Osteoblast (primary cell): ENCODE measurements around the gene FABP3. TPM values are rescaled to one million over a fixed set of nuclear protein-coding genes. Genes with fewer than 3 reads are reported as not detected.

Source experiments
- DNase-seq: peaks from one replicate; pipeline ENCODE4 v3.0.0; 2011; ENCODE audit warnings: low spot score, mixed read lengths; ENCODE audit not compliant: insufficient read length; ENCODE audit errors: missing footprints
- H2AFZ ChIP-seq: 2 replicates; pipeline ENCODE4 v1.6.0; 2011; ENCODE audit warnings: mild to moderate bottlenecking, low read length
- H3K27ac ChIP-seq: 2 replicates; pipeline ENCODE4 v1.5.1; 2011; ENCODE audit warnings: mild to moderate bottlenecking, low read depth, low read length, moderate library complexity
- H3K27me3 ChIP-seq: 2 replicates; pipeline ENCODE4 v1.6.0; 2012; ENCODE audit warnings: mild to moderate bottlenecking, control low read depth, inconsistent platforms, low read length, moderate library complexity; ENCODE audit not compliant: insufficient read depth
- H3K36me3 ChIP-seq: 2 replicates; pipeline ENCODE4 v1.5.1; 2011; ENCODE audit warnings: mild to moderate bottlenecking, low read length, control low read depth, moderate library complexity; ENCODE audit not compliant: insufficient read depth
- H3K4me1 ChIP-seq: 2 replicates; pipeline ENCODE4 v1.5.1; 2011; ENCODE audit warnings: mild to moderate bottlenecking, low read length, control low read depth, moderate library complexity; ENCODE audit not compliant: insufficient read depth
- H3K4me2 ChIP-seq: 2 replicates; pipeline ENCODE4 v1.6.0; 2011; ENCODE audit warnings: mild to moderate bottlenecking, low read length; ENCODE audit not compliant: insufficient read depth
- H3K4me3 ChIP-seq: fragments of 200-600 bp; sonication (generic); 3 replicates; pipeline ENCODE4 v1.5.1; 2012; ENCODE audit warnings: mild to moderate bottlenecking, low read length, inconsistent platforms; ENCODE audit not compliant: insufficient read depth
- H3K79me2 ChIP-seq: 2 replicates; pipeline ENCODE4 v1.6.0; 2012; ENCODE audit warnings: mild to moderate bottlenecking, low read length, control low read depth, inconsistent platforms; ENCODE audit not compliant: insufficient read depth
- H3K9me3 ChIP-seq: 2 replicates; pipeline ENCODE4 v1.5.1; 2011; ENCODE audit warnings: low read depth, low read length, control low read depth
- H4K20me1 ChIP-seq: 2 replicates; pipeline ENCODE4 v1.6.0; 2012; ENCODE audit warnings: mild to moderate bottlenecking, low read length, control low read depth; ENCODE audit not compliant: insufficient read depth
- total RNA-seq: library from RNA; depleted of rRNA; stranded (reverse); fragments of >200 nt; gene quantifications from 2 replicates; pipeline ENCODE4 v1.2.3, GENCODE V29; 2012
- TF ChIP-seq, protein P1 (sequence below): IDR thresholded peaks from 2 replicates; pipeline ENCODE4 v1.5.1; 2011; ENCODE audit warnings: mild to moderate bottlenecking, low read depth, low read length, moderate library complexity; ENCODE audit errors: extremely low read depth

The FABP3 gene
- total RNA-seq, 1 donor, result 28.6 TPM

DNA sequence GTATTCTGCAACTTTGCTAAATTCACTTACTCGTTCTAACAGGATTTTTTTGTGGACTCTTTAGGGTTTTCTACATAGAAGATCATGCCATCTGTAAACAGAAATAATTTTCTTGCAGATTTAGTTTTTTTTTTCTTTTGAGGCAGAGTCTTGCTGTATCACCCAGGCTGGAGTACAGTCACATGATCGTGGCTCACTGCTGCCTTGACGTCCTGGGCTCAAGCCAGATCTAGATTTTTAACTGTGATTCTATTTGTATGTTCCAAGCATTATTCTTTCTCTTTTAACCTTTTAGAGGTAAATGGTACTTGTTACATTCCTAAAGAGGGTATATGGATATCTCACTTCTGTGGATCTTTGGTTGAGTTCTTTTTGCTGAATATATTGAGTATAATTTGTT, 18.6 kb downstream of the FABP3 start:
- H3K36me3 ChIP-seq, result peaks cover 15% of the 10 kb centered on the region
- no peaks in the 10 kb centered on the region for H3K9me3 ChIP-seq
- TF ChIP-seq, protein P1, sequence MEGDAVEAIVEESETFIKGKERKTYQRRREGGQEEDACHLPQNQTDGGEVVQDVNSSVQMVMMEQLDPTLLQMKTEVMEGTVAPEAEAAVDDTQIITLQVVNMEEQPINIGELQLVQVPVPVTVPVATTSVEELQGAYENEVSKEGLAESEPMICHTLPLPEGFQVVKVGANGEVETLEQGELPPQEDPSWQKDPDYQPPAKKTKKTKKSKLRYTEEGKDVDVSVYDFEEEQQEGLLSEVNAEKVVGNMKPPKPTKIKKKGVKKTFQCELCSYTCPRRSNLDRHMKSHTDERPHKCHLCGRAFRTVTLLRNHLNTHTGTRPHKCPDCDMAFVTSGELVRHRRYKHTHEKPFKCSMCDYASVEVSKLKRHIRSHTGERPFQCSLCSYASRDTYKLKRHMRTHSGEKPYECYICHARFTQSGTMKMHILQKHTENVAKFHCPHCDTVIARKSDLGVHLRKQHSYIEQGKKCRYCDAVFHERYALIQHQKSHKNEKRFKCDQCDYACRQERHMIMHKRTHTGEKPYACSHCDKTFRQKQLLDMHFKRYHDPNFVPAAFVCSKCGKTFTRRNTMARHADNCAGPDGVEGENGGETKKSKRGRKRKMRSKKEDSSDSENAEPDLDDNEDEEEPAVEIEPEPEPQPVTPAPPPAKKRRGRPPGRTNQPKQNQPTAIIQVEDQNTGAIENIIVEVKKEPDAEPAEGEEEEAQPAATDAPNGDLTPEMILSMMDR, result no peak
- DNase-seq, result no peak
- H3K27ac ChIP-seq, result no peak overlapping the region
- H3K79me2 ChIP-seq, result no peaks in the 10 kb centered on the region
- H3K4me2 ChIP-seq, result no peak overlapping the region
- H3K4me1 ChIP-seq, result no peaks in the 10 kb centered on the region
- H2AFZ ChIP-seq, result no peak overlapping the region
- H3K4me3 ChIP-seq, result no peak overlapping the region
- H3K27me3 ChIP-seq, result no peaks in the 10 kb centered on the region
- H4K20me1 ChIP-seq, result no peaks in the 10 kb centered on the region

DNA sequence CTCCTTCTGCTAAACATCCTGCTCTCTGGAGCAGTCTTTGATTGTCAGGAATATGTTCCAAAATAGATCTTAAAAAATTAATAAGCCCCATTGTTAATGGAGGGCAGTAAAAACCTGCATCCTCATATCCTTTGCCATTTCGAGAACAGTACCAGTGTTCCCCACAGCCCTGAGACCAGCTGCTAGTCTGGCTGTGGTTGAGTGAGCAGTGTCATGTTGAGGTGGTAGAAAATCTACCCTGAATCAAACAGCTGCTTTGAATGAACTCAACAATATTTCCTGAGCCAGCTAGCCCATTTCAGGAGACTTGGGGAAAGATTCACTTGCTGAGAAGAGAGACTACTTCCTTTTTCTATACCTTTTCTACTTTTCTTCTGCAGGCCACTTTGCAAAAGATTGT, 24.4 kb downstream of the FABP3 start:
- H2AFZ ChIP-seq, result no peak overlapping the region
- H3K4me1 ChIP-seq, result no peaks in the 10 kb centered on the region
- no peaks in the 10 kb centered on the region for H3K9me3 ChIP-seq
- no peaks in the 10 kb centered on the region for H4K20me1 ChIP-seq
- no peak overlapping the region for H3K4me2 ChIP-seq
- peak; percentile 57 for DNase-seq
- no peaks in the 10 kb centered on the region for H3K27me3 ChIP-seq
- TF ChIP-seq, protein P1, result no peak
- H3K36me3 ChIP-seq, result peaks cover 30% of the 10 kb centered on the region
- no peak overlapping the region for H3K27ac ChIP-seq
- no peaks in the 10 kb centered on the region for H3K79me2 ChIP-seq
- H3K4me3 ChIP-seq, result no peak overlapping the region

DNA sequence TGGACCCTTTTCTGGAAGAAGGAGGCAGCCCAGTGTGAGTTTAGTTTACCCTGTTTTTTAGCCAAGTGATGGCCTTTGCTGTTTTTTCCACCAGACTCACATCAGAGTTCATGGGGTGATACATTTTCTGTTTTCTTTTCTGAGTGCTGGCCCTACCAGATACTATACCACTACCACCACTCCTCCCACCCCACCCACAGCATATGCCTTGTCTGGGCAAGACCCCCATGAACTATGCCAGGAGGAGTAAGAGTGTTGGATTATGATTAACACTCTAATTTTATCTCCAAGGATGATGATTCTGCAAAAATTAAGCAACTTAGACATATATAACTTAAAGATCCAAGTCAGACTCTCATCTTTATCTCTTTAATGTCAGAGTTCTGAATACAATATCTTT, 26.1 kb downstream of the FABP3 start:
- Histone ChIP-seq H3K79me2 (no peaks in the 10 kb centered on the region), H2AFZ (no peak overlapping the region), H3K27me3 (no peaks in the 10 kb centered on the region), H3K4me1 (no peaks in the 10 kb centered on the region), H3K4me3 (no peak overlapping the region), H3K4me2 (no peak overlapping the region), H4K20me1 (no peaks in the 10 kb centered on the region), H3K27ac (no peak overlapping the region), H3K36me3 (peaks cover 20% of the 10 kb centered on the region), H3K9me3 (no peaks in the 10 kb centered on the region)
- TF ChIP-seq, protein P1, result no peak
- no peak for DNase-seq

DNA sequence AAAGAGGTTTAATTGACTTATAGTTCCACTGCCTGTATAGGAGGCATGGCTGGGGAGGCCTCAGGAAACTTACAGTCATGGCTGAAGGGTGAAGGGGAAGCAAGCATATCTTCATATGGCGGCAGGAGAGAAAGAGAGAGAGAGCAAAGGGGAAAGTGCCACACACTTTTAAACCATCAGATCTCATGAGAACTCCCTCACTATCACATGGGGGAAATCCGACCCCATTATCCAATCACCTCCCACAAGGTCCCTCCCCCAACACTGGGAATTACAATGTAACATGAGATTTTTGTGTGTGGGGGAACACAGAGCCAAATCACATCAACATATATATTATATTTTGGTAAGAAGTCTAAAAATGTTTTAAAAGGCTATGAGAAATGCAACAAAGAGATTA, 27.2 kb downstream of the FABP3 start:
- Histone ChIP-seq H3K4me2 (no peak overlapping the region), H3K9me3 (no peaks in the 10 kb centered on the region), H3K79me2 (no peaks in the 10 kb centered on the region), H3K4me3 (no peak overlapping the region), H3K27me3 (no peaks in the 10 kb centered on the region), H3K4me1 (no peaks in the 10 kb centered on the region), H3K36me3 (peaks cover 18% of the 10 kb centered on the region), H3K27ac (no peak overlapping the region), H4K20me1 (no peaks in the 10 kb centered on the region), H2AFZ (no peak overlapping the region)
- DNase-seq, result no peak
- TF ChIP-seq, protein P1, result no peak
